ENCODE results near the gene TEX2.

DNA sequence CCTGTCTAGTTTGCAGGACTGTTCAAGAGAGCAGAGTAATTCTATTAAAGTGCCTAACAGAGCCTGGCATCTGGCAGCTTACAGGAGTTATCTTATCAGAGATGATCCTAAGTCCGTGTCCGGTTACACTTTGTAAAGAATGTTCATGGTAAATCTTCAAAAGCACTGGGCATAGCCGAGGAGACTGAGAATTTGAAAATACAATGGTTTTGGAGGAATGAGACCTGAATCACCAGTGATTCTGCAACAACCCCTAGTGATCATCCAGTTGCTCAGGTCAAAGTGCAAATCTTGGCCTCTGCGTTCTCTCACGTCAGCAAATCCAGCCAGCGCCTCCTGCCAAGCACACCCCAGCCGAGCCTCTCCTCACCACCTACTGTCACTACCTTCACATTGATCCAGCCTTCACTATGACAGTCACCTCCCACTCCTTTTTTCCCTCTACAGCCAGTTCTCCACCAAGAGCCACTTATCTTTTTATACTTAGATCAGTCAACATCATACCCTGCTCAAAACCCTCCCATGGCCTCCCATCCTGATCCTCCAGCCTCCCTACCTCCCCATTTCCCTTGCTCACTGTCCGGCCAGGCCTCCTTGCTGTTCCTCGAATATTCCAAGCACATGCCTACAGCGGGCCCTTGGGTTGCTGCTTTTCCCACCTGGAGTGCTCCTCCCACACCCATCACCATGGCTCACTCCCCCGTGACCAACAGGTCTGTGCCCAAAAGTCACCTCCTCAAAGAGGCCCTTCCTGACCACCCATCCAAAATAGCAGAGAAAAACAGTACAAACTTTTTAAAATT, 75.8 kb downstream of the TEX2 start:
- TF ChIP-seq EZH2 (IDR thresholded peaks at IDR 0.05; ENCODE audit: borderline replicate concordance): no peak
- no peak for TF ChIP-seq EZH2phosphoT487 (IDR thresholded peaks at IDR 0.05; ENCODE audit: low read depth, severe bottlenecking, unreplicated experiment)
- TF ChIP-seq, protein P1, sequence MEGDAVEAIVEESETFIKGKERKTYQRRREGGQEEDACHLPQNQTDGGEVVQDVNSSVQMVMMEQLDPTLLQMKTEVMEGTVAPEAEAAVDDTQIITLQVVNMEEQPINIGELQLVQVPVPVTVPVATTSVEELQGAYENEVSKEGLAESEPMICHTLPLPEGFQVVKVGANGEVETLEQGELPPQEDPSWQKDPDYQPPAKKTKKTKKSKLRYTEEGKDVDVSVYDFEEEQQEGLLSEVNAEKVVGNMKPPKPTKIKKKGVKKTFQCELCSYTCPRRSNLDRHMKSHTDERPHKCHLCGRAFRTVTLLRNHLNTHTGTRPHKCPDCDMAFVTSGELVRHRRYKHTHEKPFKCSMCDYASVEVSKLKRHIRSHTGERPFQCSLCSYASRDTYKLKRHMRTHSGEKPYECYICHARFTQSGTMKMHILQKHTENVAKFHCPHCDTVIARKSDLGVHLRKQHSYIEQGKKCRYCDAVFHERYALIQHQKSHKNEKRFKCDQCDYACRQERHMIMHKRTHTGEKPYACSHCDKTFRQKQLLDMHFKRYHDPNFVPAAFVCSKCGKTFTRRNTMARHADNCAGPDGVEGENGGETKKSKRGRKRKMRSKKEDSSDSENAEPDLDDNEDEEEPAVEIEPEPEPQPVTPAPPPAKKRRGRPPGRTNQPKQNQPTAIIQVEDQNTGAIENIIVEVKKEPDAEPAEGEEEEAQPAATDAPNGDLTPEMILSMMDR (IDR thresholded peaks at IDR 0.05; ENCODE audit: poor library complexity): no peak
